Stimulated activated naive B cell treated with anti-CD40 and anti-IgM and Interleukin-4, amounts not matched to agents 10 μg/mL and 1 μg/mL and 100 μg/mL, for 72 hours (primary cell): ENCODE results near the gene NCKAP5.

Source experiments
- ATAC-seq, 2 donors: fragments of 150-1000 bp; cut with Tn5 transposase; replicated peaks; 2 replicates each; pipeline ENCODE4 v1.10.0; 2021; ENCODE audit warnings: moderate library complexity in 1 of 2
- DNase-seq: peaks from one replicate; pipeline ENCODE4 v3.0.0; 2021
- H3K27ac Mint-ChIP-seq: one replicate; pipeline ENCODE4 v1.8.0; 2022; ENCODE audit warnings: mild to moderate bottlenecking, mixed read lengths
- H3K27me3 Mint-ChIP-seq, 2 donors: one replicate each; pipeline ENCODE4 v1.8.0; 2022; ENCODE audit warnings: mixed read lengths in 2 of 2
- H3K36me3 Mint-ChIP-seq, 2 donors: one replicate each; pipeline ENCODE4 v1.8.0; 2022; ENCODE audit warnings: mixed read lengths in 2 of 2, mild to moderate bottlenecking in 1 of 2
- H3K4me1 Mint-ChIP-seq, 2 donors: one replicate each; pipeline ENCODE4 v1.8.0; 2022; ENCODE audit warnings: mixed read lengths in 2 of 2, mild to moderate bottlenecking in 1 of 2
- H3K4me3 Mint-ChIP-seq, 2 donors: one replicate each; pipeline ENCODE4 v1.8.0; 2022; ENCODE audit warnings: mild to moderate bottlenecking in 2 of 2, mixed read lengths in 2 of 2, moderate library complexity in 1 of 2
- H3K9me3 Mint-ChIP-seq, 2 donors: one replicate each; pipeline ENCODE4 v1.8.0; 2022; ENCODE audit warnings: mixed read lengths in 2 of 2, mild to moderate bottlenecking in 1 of 2

The NCKAP5 gene

DNA sequence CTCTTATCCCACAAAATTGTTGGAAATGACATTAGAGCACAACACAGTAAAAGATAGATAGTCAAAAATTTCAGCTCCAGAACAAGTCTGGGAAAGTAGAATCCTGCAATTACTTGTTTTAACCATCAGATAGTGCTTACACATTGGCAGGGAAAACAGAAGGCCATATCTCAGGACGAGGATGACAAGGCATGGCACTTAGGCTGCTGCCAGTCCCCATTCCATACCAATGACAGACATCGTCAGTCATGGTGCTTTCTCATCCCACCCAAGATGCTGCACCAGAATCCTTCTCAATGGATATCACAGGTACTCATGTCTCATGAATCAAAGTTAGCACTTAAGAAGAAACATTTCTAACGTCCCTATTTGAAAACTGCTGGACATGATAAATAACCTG, 187.3 kb downstream of the NCKAP5 start:
- Mint-ChIP-seq H3K27ac (no peak overlapping the region), H3K36me3 (no peaks in the 10 kb centered on the region), H3K4me1 (no peaks in the 10 kb centered on the region), H3K9me3 (peaks cover 5 to 11% of the 10 kb centered on the region in 2 donors), H3K27me3 (no peaks in the 10 kb centered on the region), H3K4me3 (no peak overlapping the region)
- ATAC-seq (no peak), DNase-seq (no peak)

GRCh38 chr2:133378928-133379549, 189.2 kb downstream of the NCKAP5 start:
- Mint-ChIP-seq H3K4me1 (no peaks in the 10 kb centered on the region), H3K27ac (no peak overlapping the region), H3K9me3 (peaks cover 9 to 15% of the 10 kb centered on the region in 2 donors), H3K36me3 (no peaks in the 10 kb centered on the region), H3K4me3 (no peak overlapping the region), H3K27me3 (peaks cover 0 to 3% of the 10 kb centered on the region in 2 donors)
- DNase-seq (no peak), ATAC-seq (no peak)

GRCh38 chr2:133378386-133378785, 189.9 kb downstream of the NCKAP5 start:
- ATAC-seq (no peak), DNase-seq (no peak)
- Mint-ChIP-seq H3K4me1 (no peaks in the 10 kb centered on the region), H3K36me3 (no peaks in the 10 kb centered on the region), H3K27ac (no peak overlapping the region), H3K27me3 (peaks cover 0 to 3% of the 10 kb centered on the region in 2 donors), H3K9me3 (peaks cover 10 to 15% of the 10 kb centered on the region in 2 donors), H3K4me3 (no peak overlapping the region)

DNA sequence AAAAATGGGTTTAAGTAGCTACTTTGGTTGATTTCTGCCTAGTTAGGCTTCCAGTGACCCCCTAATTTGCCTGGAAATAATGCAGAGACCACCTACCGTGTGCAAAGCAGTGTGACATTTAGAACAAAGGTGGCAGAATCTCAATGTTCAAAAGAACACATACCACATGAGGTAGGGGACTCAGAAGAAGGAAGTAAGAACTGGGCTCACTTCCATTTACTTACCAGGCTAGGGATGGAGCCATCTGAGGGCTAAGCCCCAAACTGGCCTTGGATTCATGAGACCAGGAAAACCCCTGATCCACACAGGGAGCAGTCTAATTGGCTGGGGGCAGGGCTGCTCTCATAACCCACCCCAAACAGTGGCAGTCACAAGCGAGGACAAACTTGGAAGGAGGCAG, 190.7 kb downstream of the NCKAP5 start:
- no peak for ATAC-seq
- Mint-ChIP-seq H3K27me3 (peaks cover 0 to 3% of the 10 kb centered on the region in 2 donors), H3K36me3 (no peaks in the 10 kb centered on the region), H3K4me3 (no peak overlapping the region), H3K9me3 (peaks cover 8 to 15% of the 10 kb centered on the region in 2 donors), H3K27ac (no peak overlapping the region), H3K4me1 (no peaks in the 10 kb centered on the region)
- DNase-seq = no peak

GRCh38 chr2:133377021-133377481, 191.2 kb downstream of the NCKAP5 start:
- DNase-seq (no peak), ATAC-seq (no peak)
- H3K27ac Mint-ChIP-seq = no peak overlapping the region
- H3K36me3 Mint-ChIP-seq = no peaks in the 10 kb centered on the region
- H3K4me3 Mint-ChIP-seq = no peak overlapping the region
- H3K4me1 Mint-ChIP-seq = no peaks in the 10 kb centered on the region
- peaks cover 0 to 3% of the 10 kb centered on the region in 2 donors for H3K27me3 Mint-ChIP-seq
- H3K9me3 Mint-ChIP-seq = peaks cover 8 to 10% of the 10 kb centered on the region in 2 donors

- Mint-ChIP-seq H3K4me3 (no peak overlapping the region), H3K4me1 (no peaks in the 10 kb centered on the region), H3K27me3 (peaks cover 0 to 3% of the 10 kb centered on the region in 2 donors), H3K36me3 (no peaks in the 10 kb centered on the region), H3K27ac (no peak overlapping the region), H3K9me3 (peaks cover 8% of the 10 kb centered on the region in 2 donors)
- DNase-seq (no peak), ATAC-seq (no peak)
These were observed 193.5 kb downstream of the NCKAP5 start for GRCh38 chr2:133374781-133375180.

DNA sequence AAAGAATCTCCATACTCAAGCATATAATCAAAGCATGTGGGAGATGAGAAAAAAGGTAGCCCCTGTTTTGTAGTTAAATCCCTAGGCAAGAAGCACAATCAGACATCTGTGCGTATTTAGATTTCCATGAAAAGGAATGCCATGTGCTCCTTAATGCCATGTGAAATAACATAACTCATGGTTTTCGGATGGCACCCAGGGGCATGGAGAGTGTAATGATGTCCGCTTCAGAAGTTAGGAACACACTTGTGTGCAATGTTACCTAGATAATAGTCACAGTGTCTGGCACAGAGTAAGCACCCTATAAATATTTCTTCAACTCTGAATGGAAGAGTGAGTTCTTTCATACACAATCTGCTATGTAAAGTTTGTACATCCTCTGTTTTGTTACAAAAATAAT, 197.0 kb downstream of the NCKAP5 start:
- Mint-ChIP-seq H3K4me3 (no peak overlapping the region), H3K4me1 (no peaks in the 10 kb centered on the region), H3K36me3 (no peaks in the 10 kb centered on the region), H3K27me3 (peaks cover 0 to 3% of the 10 kb centered on the region in 2 donors), H3K27ac (no peak overlapping the region), H3K9me3 (peaks cover 7 to 10% of the 10 kb centered on the region in 2 donors)
- ATAC-seq = no peak
- no peak for DNase-seq

DNA sequence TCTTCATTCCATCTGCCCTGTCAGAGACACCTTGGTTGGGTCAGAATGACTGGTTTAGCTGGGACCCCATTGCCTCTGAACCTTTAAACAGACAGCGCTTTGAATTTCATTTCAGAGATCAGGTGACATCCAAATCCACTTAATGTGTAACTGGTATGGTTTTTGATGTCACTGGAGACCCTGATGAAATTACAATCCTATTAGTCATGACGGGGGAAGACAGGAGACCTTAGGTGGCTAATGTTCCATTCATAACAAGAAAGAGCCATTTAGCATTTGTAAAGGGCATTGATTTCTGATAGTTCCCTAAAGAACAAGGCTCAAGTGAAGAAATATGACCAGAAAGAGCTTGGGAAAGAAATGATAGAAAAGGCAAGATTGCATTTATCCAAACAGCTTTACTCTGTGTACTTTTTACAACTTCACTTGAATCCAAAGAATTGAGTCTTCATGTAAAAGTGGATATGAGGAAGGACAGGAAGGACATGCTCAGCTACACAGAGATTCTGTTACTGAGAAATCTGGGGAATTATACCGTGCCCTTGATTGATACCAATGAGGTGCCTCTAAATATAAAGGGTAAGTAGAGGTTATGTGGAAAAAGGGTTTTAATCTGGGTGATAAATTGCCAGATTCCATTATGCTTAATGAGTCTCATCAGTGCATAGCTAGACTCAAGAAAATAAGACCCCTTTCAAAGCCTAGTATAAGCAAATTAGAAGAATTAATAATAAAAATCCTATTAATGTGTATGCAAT, 198.2 kb downstream of the NCKAP5 start:
- Mint-ChIP-seq H3K27me3 (peaks cover 0 to 3% of the 10 kb centered on the region in 2 donors), H3K36me3 (no peaks in the 10 kb centered on the region), H3K27ac (no peak overlapping the region), H3K4me1 (no peaks in the 10 kb centered on the region), H3K9me3 (peaks cover 5 to 9% of the 10 kb centered on the region in 2 donors), H3K4me3 (no peak overlapping the region)
- ATAC-seq (no peak), DNase-seq (no peak)

GRCh38 chr2:133365117-133365516, 203.1 kb downstream of the NCKAP5 start:
- H3K9me3 Mint-ChIP-seq = peaks cover 3 to 5% of the 10 kb centered on the region in 2 donors
- H3K27me3 Mint-ChIP-seq = no peaks in the 10 kb centered on the region
- no peak overlapping the region for H3K4me3 Mint-ChIP-seq
- DNase-seq (no peak), ATAC-seq (no peak)
- no peak overlapping the region for H3K27ac Mint-ChIP-seq
- no peaks in the 10 kb centered on the region for H3K36me3 Mint-ChIP-seq
- H3K4me1 Mint-ChIP-seq = no peaks in the 10 kb centered on the region

GRCh38 chr2:133364636-133365035, 203.6 kb downstream of the NCKAP5 start:
- H3K27ac Mint-ChIP-seq = no peak overlapping the region

DNA sequence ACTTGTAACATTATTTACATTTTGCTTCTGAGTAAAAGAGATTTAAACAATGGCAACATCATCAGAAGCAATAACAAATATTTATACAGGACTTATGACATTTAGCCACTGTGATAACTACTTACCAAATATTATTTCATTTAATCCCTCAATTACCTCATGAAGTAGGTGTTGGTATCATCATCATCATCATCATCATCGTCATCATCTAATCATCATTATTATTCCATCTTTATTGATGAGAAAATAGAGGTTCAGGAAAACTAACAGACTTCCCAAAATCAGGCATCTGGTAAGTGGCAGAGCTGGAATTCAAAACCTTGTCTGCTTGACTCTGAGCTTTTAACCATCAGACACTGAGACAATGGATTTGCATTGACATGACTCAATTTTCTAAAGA, 204.4 kb downstream of the NCKAP5 start:
- H3K36me3 Mint-ChIP-seq = no peaks in the 10 kb centered on the region
- H3K27me3 Mint-ChIP-seq = no peaks in the 10 kb centered on the region
- H3K4me3 Mint-ChIP-seq = no peak overlapping the region
- peaks cover 2 to 3% of the 10 kb centered on the region in 2 donors for H3K9me3 Mint-ChIP-seq
- no peak overlapping the region for H3K27ac Mint-ChIP-seq
- DNase-seq = no peak
- H3K4me1 Mint-ChIP-seq = no peaks in the 10 kb centered on the region
- ATAC-seq = no peak

More at GRCh38 chr2:133364636-133365035, 203.6 kb downstream of the NCKAP5 start:
- DNase-seq = no peak
- Mint-ChIP-seq H3K27me3 (no peaks in the 10 kb centered on the region), H3K36me3 (no peaks in the 10 kb centered on the region), H3K9me3 (peaks cover 3 to 5% of the 10 kb centered on the region in 2 donors), H3K4me3 (no peak overlapping the region), H3K4me1 (no peaks in the 10 kb centered on the region)
- ATAC-seq = no peak

DNA sequence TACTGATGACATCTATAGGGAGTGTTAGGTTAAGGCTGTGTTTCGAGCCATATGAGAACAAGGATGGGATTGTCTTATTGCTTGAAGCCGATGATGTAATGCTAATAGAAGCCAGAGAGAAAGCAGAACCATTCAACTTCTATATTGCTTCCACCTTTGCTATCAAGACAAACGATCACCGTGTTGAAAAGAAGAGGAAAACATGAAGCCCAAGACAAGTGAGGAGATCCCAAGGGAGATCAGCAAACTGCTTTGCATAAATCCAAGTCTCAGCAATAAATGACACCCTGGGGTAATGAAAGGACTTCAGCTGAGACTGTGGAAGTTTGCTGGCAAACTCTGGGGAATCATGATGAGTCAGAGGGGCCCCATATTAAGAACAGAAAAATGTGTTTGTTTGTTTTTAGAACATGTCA, 206.2 kb downstream of the NCKAP5 start:
- DNase-seq (no peak), ATAC-seq (no peak)
- Mint-ChIP-seq H3K9me3 (peaks cover 0 to 1% of the 10 kb centered on the region in 2 donors), H3K4me1 (no peaks in the 10 kb centered on the region), H3K27ac (no peak overlapping the region), H3K4me3 (no peak overlapping the region), H3K27me3 (no peaks in the 10 kb centered on the region), H3K36me3 (no peaks in the 10 kb centered on the region)

DNA sequence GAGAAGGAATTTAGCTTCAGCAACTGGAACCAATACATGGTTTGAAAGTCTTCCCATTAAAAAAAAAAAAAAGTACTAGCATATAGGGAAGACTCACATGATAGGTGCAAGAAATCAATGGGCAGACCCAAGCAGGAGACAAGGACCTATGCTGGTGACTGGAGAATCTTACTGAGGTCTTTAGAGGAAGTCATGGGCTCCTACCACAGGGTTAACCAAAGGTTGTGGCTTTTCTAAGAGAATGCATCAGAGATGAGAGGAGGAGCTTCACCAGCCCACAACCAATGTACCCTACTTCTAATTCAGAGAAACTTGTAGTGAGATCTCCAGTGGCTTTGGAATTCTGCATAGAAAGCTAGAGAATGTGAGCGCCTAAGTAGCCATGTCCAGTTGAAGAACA, 207.4 kb downstream of the NCKAP5 start:
- H3K9me3 Mint-ChIP-seq = peaks cover 0 to 1% of the 10 kb centered on the region in 2 donors
- DNase-seq (no peak), ATAC-seq (no peak)
- H3K36me3 Mint-ChIP-seq = no peaks in the 10 kb centered on the region
- H3K4me1 Mint-ChIP-seq = no peaks in the 10 kb centered on the region
- no peaks in the 10 kb centered on the region for H3K27me3 Mint-ChIP-seq
- H3K27ac Mint-ChIP-seq = no peak overlapping the region
- H3K4me3 Mint-ChIP-seq = no peak overlapping the region

GRCh38 chr2:133360190-133360589, 208.1 kb downstream of the NCKAP5 start:
- no peak overlapping the region for H3K27ac Mint-ChIP-seq
- H3K36me3 Mint-ChIP-seq = no peaks in the 10 kb centered on the region
- peaks cover 0 to 1% of the 10 kb centered on the region in 2 donors for H3K9me3 Mint-ChIP-seq
- no peaks in the 10 kb centered on the region for H3K4me1 Mint-ChIP-seq
- no peak for ATAC-seq
- DNase-seq = no peak
- H3K4me3 Mint-ChIP-seq = no peak overlapping the region
- no peaks in the 10 kb centered on the region for H3K27me3 Mint-ChIP-seq

DNA sequence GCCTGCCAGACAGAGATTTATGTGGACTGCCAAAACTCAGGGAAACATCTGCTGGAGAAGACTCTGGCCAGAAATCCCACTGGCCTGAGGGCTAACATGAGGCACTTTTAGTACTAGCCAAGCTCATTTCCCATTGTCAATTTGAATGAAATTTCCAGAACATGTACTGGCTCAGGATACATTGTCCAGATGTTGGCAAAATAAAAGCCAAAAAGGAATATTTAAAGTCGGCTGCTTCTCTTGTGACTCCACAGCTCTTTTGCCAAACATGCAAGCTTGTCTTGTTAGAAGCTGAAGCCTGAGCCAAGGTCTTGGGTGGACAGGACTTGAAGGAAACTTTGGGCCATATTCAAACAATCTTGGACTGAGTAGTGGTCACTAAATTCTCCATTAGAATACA, 215.5 kb downstream of the NCKAP5 start:
- no peak overlapping the region for H3K4me3 Mint-ChIP-seq
- peaks cover 0 to 2% of the 10 kb centered on the region in 2 donors for H3K9me3 Mint-ChIP-seq
- no peaks in the 10 kb centered on the region for H3K4me1 Mint-ChIP-seq
- no peak for DNase-seq
- no peaks in the 10 kb centered on the region for H3K27me3 Mint-ChIP-seq
- no peaks in the 10 kb centered on the region for H3K36me3 Mint-ChIP-seq
- ATAC-seq = no peak
- no peak overlapping the region for H3K27ac Mint-ChIP-seq
